GM12873 (cell line): Measurements from ENCODE around the gene NNT.

ENCODE experiments used
- CTCF ChIP-seq: IDR thresholded peaks from 2 replicates; pipeline ENCODE4 v1.5.1; 2012; ENCODE audit warnings: low read depth, mild to moderate bottlenecking, moderate library complexity, low read length, control low read depth; ENCODE audit not compliant: insufficient read depth; ENCODE audit errors: missing control alignments

Gene NNT

GRCh38 chr5:43643750-43644149 lies 40.8 kb downstream of the NNT start:
- TF ChIP-seq CTCF, result no peak

DNA sequence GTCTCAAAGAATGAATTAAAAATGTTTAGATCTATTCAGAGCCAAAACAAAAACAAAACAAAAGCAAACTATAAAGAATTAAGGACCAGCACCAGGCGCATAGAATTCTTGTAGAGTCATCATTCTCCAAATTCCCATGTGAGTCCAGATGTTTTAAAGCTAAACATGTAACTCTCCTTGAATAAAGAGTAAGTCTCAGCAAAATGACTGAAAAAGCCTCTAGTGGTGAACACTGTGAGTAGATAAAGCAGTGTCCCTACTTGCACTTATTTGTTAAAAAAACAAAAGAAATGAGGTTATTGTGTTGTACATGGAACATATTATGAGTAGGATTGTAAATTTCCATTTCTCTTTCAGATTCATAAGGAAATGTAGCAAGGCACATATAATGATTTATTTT lies 44.0 kb downstream of the NNT start:
- TF ChIP-seq CTCF, result no peak

- no peak for TF ChIP-seq CTCF
Measured at GRCh38 chr5:43647789-43648188, 44.8 kb downstream of the NNT start.

GRCh38 chr5:43648499-43649124 lies 45.6 kb downstream of the NNT start:
- no peak for TF ChIP-seq CTCF

GRCh38 chr5:43649256-43649655 lies 46.3 kb downstream of the NNT start:
- no peak for TF ChIP-seq CTCF

DNA sequence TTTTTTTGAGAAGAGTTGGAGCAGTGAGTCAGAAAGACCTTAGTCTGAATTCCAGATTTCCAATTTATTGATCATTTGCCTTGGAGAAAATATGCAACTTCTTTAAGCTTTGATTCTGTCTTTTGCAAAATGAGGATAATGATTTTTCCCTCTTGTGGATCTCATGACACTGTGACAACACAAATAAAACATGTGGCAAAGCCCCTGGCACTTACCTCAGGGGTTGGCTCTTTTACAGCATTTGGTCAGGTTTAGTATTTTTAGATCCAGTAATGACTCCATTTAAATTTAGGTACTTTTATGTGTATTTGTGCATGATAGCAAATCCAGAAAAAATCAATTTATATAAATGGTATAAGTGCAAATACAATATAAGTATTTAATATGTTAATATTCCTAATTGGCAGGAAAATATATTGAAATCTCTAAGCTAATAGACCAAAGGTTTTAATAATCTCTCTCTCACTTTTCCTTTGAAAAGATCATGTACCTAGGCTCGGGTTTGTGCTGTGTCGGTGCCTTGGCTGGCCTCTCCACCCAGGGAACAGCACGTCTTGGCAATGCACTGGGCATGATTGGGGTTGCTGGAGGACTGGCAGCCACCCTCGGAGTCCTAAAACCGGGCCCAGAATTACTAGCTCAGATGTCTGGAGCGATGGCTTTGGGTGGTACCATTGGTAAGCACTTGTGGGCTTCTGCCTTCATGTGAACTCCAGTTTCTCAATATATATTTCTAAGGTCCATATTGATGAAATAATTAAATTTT lies 49.7 kb downstream of the NNT start:
- TF ChIP-seq CTCF, result no peak

GRCh38 chr5:43658509-43658908 lies 55.5 kb downstream of the NNT start:
- no peak for TF ChIP-seq CTCF
